Measurements from ENCODE around the gene CLCN1. TPM values are rescaled to one million over a fixed set of nuclear protein-coding genes. Genes with fewer than 3 reads are reported as not detected.

CLCN1 gene
- 0.11 and 0.13 TPM in 2 replicates for total RNA-seq (2021)
- long read RNA-seq, partial matches to known transcripts = 2 of 2 reads
- long read RNA-seq, other reads (novel, unspliced or antisense) = 0 of 2 reads

DNA sequence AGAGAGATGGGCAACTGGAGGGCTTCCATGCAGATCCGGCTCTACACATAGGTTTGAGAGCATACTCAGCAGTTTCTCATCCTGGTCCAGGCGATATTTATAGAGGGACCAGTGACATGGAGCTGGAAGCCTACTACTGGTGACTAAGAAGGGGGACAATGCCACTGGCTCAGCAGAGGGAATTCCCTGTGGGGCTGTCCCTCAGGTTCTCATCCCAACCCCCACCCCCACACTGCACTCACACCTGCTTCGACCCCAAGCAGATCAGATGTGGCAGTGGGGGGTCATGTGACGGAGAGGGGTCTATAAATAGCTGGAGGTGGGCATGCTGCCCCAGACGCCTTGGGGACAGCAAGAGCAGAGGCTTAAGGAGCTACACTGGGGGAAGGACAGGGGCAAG is at the start of gene CLCN1:
CLCN1 (plus strand) TSS at position 336 of the 400 bp plus-strand sequence. CDS start 102 bp downstream, outside the sequence.
- Histone ChIP-seq H3T11ph (ENCODE audit: low read length) (no peak within 1 kb of the TSS), H3K23me2 (ENCODE audit: insufficient read length, low read depth, low read length, poor library complexity, severe bottlenecking) (no peaks in the 10 kb centered on the region), H3K4me1 (ENCODE audit: insufficient read depth, low read length) (no peaks in the 10 kb centered on the region), H3K9ac (ENCODE audit: extremely low read depth, insufficient read length, low read length) (no peak within 1 kb of the TSS), H2AK5ac (ENCODE audit: insufficient read length, low read length) (no peak within 1 kb of the TSS), H2BK12ac (ENCODE audit: insufficient read length, low read depth, low read length) (no peak within 1 kb of the TSS), H2BK5ac (ENCODE audit: insufficient read length, low read length) (no peak within 1 kb of the TSS), H4K91ac (ENCODE audit: insufficient read length, low read depth, low read length) (no peak within 1 kb of the TSS), H3K18ac (ENCODE audit: insufficient read length, low read depth, low read length) (no peak within 1 kb of the TSS), H3K27me3 (ENCODE audit: insufficient read depth, low read length) (no peaks in the 10 kb centered on the region), H3K79me2 (ENCODE audit: insufficient read depth, low read length) (no peaks in the 10 kb centered on the region), H3K79me1 (ENCODE audit: insufficient read depth, low read depth, low read length, poor library complexity, severe bottlenecking) (no peaks in the 10 kb centered on the region), H3K4ac (ENCODE audit: low read depth, low read length) (no peak within 1 kb of the TSS), H3K27ac (ENCODE audit: insufficient read length, low read depth, low read length) (no peak within 1 kb of the TSS), H2AFZ (ENCODE audit: low read length) (no peak within 1 kb of the TSS), H3K9me3 (ENCODE audit: control insufficient read depth, low read depth, low read length) (no peaks in the 10 kb centered on the region), H3K56ac (ENCODE audit: insufficient read length, low read depth, low read length) (no peak within 1 kb of the TSS), H3K4me2 (ENCODE audit: insufficient read depth, insufficient read length, low read length) (no peak within 1 kb of the TSS), H4K8ac (replicated peaks; ENCODE audit: insufficient read length, low read depth, low read length) (no peak within 1 kb of the TSS), H2BK120ac (ENCODE audit: low read depth, low read length, poor library complexity, severe bottlenecking) (no peak within 1 kb of the TSS), H3K14ac (ENCODE audit: insufficient read depth, low read length) (no peak within 1 kb of the TSS; the same call in 1 of the 2 replicates), H4K5ac (ENCODE audit: insufficient read length, low read depth, low read length) (no peak within 1 kb of the TSS), H2BK15ac (ENCODE audit: low read depth, low read length) (no peak within 1 kb of the TSS), H3K23ac (ENCODE audit: insufficient read length, low read depth, low read length) (no peak within 1 kb of the TSS), H2BK20ac (ENCODE audit: low read depth, low read length, poor library complexity, severe bottlenecking) (no peak within 1 kb of the TSS), H4K20me1 (ENCODE audit: control insufficient read depth, insufficient read depth, insufficient read length) (no peaks in the 10 kb centered on the region)
- no peak for TF ChIP-seq CTCF (conservative IDR thresholded peaks at IDR 0.05)
- Mint-ChIP-seq H3K9me3 (no peaks in the 10 kb centered on the region), H3K27me3 (ENCODE audit: low read depth) (peaks cover 4% of the 10 kb centered on the region), H3K27ac (peak within 1 kb of the TSS in 1 of 3 experiments; percentile 90; a peak in 1 of 7 replicates), H3K36me3 (ENCODE audit: insufficient read depth in 1 of 3, low read depth in 3 of 3) (no peaks in the 10 kb centered on the region), H3K4me1 (peaks cover 0 to 11% of the 10 kb centered on the region in 2 experiments; a peak in 2 of 4 replicates), H3K4me3 (no peak within 1 kb of the TSS; a peak in 1 of 5 replicates)
- WGBS (ENCODE audit: extremely low coverage, insufficient read length, low lambda C conversion rate) = no CpG with 5 or more reads among the region's 5 CpGs
- no peak for DNase-seq
